HG02884 (cell line): Measurements from ENCODE around the gene FCRL4.
"Not testable (repeated sequence)": the region's sequence is repeated elsewhere in the genome, so short reads cannot be mapped to it uniquely, and the experiment has no call there.

ENCODE experiments used
- ATAC-seq: cut with Tn5 transposase; IDR thresholded peaks from one replicate; pipeline ENCODE4 v1.9.1; 2021; ENCODE audit warnings: mild to moderate bottlenecking, moderate library complexity; ENCODE audit not compliant: unreplicated experiment

Gene FCRL4

GRCh38 chr1:157551694-157552693 is 45.9 kb downstream of the FCRL4 start, which contains the start of gene FCRL5:
TSS of gene FCRL5 (minus strand) at chr1:157552515. CDS start at chr1:157552362, 153 bp downstream.
- ATAC-seq: peak; percentile 67

DNA sequence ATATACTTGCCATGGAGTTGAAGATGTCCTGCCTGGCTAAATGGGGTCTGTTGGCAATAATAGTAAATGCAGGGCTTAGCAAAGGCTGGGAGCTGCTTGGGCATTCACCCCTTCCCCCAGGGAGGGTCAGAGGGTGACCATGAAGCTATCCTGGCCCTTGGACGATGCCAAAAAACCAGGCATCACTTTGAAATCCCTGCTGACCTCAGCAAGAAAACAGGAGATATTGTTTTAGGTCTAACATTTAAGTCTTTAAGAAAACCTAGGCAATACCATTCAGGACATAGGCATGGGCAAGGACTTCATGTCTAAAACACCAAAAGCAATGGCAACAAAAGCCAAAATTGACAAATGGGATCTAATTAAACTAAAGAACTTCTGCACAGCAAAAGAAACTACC is 49.8 kb downstream of the FCRL4 start:
- ATAC-seq: not testable (repeated sequence)

DNA sequence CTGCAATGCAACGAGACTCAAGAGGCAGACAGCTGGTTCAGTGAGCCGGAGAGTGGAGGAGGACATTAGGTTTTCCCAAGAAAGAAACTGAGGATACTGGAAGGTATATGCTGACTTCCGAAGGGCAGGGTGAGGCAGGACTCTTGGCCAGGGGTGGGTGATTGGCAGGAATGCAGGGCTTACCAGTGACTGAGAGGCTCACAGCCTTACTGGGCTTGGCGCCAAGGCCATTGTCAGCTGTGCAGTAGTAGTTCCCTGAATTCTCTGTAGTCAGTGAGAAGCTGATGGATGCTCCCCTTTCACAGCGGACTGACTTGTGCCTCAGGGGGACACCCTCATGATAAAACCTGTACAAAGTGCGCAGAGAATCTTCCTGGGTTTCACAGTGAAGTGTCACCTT is 55.2 kb downstream of the FCRL4 start:
- ATAC-seq: no peak

- ATAC-seq: no peak
Observed at GRCh38 chr1:157540852-157541251, 57.0 kb downstream of the FCRL4 start.

DNA sequence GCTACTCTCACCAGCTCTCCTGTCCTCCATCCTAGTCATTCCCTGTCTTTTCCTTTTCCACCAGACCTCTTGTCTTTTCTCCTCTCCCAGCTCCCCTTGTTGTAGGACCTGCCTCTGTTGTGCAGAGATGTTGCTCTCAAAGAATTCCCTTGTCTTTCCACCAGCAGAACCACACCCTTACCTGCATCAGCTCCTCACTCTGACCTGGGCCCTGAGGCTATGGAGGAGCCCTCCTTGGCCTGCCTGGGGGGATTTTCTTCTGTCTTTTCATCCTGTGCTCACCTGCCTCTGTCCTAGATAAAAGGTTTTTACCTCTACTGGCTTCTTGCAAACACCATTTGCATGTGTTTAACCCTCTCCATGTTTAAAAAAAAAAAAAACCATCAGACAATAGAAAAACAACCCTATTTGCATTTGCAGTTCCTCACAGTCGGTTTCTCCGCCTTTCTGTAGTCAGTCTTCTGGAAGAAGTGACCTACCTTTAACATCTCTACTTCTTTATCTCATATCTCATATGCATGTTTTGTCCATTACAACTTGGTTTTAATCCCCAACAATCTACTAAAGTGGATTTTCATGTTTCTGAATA is 57.6 kb downstream of the FCRL4 start:
- ATAC-seq: no peak

DNA sequence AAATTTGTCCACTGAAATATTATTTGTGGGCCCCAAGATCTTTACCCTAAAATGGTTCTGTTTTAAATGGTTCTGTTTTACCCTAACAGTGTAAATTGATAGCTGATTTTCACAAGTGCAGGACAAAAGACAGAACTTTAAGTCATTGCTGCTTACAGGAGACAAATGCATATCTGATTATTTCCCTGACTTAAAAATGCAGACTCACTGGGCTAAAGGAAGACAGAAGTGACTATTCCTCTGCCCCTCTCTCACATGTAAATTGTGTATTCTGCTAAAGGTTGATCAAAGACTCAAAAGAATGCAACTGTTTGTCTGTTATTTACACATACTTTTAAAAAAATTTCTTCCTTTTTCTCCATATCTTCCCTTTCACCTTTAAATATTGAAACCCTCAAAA is 58.3 kb downstream of the FCRL4 start:
- no peak for ATAC-seq

DNA sequence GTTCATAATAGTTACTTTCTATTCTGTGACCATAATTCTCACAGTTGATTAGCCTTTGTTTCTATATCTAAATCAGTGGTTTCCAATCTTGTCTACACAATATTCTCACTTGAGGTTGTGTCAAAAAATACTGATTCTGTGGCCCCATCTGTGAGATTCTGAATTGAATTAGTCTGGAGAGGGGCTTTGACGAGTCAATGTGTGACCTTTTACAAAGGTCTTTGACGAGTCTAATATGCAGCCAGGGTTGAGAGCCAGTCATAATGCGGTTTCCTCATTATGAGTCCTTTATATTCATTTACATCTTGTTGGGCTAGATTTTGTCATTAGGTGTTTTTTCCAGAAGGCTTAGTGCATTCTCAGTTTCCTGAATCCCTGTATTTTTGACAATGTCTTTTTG is 65.3 kb downstream of the FCRL4 start:
- no peak for ATAC-seq

GRCh38 chr1:157523774-157524493 is 74.0 kb downstream of the FCRL4 start:
- peak; percentile 63 for ATAC-seq
